T-helper 22 cell (primary cell): ENCODE data around the gene CHODL.

Source experiments
- DNase-seq: peaks from one replicate; pipeline ENCODE4 v3.0.0-alpha.2; 2020; ENCODE audit warnings: low read depth

CHODL gene, protein sequence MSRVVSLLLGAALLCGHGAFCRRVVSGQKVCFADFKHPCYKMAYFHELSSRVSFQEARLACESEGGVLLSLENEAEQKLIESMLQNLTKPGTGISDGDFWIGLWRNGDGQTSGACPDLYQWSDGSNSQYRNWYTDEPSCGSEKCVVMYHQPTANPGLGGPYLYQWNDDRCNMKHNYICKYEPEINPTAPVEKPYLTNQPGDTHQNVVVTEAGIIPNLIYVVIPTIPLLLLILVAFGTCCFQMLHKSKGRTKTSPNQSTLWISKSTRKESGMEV

DNA sequence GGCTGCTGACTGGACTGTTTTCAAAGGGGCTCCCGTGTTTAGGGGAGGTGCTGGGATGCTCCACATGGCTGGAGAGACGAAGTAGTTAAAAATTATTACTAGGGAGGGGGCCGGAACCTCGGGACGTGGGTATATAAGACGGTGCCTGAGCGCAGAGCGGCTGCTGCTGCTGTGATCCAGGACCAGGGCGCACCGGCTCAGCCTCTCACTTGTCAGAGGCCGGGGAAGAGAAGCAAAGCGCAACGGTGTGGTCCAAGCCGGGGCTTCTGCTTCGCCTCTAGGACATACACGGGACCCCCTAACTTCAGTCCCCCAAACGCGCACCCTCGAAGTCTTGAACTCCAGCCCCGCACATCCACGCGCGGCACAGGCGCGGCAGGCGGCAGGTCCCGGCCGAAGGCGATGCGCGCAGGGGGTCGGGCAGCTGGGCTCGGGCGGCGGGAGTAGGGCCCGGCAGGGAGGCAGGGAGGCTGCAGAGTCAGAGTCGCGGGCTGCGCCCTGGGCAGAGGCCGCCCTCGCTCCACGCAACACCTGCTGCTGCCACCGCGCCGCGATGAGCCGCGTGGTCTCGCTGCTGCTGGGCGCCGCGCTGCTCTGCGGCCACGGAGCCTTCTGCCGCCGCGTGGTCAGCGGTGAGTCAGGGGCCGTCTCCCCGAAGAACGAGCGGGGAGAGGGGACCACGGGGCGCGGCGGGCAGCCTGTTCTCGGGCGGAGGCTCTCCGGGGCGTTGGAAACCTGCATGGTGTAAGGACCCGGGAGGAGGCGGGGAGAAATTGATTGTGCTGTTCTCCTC lies at the start of gene CHODL:
TSS of gene CHODL (plus strand) at position 163 of the 793 bp plus-strand sequence. CDS start at position 554, 391 bp downstream.
- no peak for DNase-seq

DNA sequence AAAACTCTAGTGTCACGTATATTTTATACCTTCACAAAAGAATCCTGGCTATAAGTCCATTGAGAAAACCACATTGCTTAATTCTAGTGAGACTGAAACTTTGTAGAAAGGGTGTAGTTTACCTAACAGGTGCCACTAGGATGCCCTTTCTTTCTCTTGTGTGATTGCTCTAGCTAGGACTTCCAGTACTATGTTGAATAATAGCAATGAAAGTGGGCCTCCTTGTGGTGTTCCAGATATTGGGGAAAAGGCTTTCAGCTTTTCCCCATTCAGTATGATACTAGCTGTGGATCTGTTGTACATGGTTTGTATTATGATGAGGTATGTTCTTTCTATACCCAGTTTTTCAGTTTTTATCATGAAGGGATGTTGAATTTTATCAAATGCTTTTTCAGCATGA lies 39.7 kb upstream of the CHODL start:
- no peak for DNase-seq

DNA sequence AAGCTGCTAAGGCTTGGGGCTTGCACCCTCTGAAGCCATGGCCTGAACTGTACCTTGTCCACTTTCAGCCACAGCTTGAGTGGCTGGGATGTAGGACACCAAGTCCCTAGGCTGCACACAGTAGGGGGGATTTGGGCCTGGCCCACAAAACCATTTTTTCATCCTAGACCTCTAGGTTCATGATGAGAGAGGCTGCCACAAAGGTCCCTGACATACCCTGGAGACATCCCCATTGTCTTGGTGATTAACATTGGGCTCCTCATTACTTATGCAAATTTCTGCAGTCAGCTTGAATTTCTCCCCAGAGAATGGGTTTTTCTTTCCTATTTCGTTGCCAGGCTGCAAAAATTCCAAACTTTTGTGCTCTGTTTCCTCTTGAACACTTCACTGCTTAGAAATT lies 26.3 kb upstream of the CHODL start:
- no peak for DNase-seq

DNA sequence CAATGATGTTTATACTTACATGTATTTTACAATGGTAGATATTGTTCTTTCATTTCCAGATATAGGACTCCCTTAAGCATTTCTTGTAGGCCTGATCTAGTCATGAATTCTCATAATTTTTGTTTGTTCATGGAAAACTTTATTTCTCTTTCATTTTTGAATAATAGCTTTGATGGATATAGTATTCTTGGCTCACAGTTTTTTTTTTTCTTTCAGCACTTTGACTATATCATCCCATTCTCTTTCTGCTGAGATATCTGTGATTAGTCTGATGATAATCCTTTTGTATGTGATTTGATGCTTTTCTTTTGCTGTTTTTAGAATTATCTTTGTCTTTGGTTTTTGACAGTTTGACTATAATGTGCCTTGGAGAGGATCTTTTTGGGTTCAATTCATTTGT lies 24.1 kb upstream of the CHODL start:
- DNase-seq = no peak

DNA sequence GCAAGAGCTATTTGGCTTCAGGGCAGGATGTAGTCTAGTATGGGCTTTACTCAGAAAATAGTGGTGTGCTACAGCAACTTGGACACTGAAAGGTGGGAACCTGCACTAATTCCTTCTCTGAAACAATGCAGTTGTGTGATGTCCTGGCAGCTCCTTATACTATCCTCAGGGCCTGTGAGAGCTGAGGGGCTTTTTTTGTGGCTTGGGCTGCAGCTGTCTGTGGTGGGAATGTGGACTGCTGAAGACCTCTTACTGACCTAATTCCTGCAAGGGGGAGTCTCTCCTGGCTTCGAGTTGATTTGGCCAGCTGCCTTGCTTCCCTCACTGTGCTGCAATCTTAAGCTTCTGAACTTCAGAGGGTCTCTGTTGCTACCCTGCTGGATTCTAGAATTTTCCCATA lies 22.3 kb upstream of the CHODL start:
- DNase-seq = no peak

DNA sequence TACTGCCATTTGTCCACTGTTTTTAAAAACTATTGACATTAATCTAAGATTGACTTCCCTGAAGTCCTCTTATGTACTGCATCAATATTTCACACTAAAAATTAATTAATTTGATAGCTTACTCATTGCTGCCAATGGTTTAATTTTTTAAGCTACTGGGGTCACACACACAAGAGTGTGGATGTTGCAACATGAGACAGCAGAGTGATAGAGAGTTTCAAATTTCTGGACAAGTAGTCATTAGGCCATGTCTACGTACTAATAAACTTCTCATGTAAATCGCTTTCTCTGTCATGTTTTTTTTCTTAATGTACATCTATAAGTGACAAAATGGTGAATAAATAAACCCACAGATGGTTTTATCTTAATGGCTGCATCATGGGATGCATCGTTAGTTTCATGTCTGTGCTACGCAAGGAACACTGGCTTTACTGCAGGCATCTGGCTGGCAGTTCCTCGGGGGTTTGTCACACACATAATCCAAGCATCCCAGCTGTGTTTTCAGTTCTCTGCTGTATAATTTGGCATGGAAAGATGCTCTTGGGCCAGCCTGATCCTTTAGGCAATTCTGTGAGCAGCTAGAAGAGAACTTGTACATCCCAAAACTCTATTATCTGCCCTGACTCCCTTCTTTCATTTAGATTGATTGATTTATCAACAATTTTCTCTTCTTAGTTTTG lies 16.4 kb upstream of the CHODL start:
- no peak for DNase-seq

DNA sequence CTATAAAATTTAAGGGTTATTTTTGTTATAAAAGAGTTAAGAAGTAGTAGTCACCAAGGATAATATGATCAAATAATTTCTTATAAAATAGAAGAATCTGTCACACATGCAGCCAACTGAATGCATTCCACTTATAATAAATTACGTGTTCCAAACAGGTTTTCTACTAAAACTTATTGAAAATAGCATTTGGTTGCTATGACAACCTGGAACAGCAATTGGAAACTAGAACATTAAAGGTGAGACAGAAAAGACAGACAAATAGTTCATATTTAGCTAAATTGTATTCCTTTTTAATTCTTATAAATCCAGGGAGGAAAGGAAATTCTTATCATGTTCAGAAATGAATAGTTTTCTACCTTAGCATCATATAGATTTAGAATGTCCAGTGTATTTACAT lies 9.1 kb upstream of the CHODL start:
- DNase-seq = no peak

DNA sequence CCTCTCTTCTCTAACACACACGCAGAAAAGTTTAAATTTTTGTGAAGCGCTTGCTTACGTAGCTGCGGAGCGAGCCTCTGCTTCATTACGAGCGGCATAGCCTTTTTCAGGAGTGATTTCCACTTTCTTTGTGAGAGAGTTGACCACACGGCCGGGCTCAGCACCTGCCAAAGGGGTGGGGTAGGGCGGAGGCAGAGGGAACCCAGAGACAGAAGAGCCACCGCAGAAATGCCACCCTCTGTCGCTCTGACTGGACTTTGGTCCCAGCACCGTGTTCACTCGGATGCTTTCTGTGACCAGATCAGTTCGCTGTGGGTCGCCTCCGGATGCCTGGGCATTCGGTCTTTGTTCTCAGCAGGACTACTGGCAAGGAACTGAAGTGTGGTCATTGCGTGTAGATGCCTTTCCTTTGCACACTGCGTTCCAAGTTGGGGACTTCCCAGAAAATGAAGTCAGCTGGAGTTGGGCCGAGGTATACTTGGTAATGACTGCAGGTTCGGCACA lies 883 bp downstream of the CHODL start:
- DNase-seq = no peak

DNA sequence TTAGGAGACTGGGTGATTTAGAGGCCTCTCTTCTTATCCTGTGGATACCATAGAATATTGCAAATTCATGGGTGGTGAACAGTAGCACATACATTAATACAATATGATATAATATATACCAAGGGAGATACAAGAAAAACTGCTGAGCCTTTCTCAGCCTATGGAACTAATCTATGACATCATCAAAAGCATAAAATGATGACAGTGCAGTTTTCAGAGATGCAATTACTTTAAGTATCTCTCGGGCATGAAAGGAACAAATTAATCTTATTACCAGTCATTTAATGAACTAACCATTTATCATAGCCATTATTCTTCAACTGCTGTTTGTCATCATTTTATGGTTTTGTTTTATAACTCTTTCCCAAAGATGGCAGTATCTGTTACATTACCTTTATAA lies 3.5 kb downstream of the CHODL start:
- no peak for DNase-seq

DNA sequence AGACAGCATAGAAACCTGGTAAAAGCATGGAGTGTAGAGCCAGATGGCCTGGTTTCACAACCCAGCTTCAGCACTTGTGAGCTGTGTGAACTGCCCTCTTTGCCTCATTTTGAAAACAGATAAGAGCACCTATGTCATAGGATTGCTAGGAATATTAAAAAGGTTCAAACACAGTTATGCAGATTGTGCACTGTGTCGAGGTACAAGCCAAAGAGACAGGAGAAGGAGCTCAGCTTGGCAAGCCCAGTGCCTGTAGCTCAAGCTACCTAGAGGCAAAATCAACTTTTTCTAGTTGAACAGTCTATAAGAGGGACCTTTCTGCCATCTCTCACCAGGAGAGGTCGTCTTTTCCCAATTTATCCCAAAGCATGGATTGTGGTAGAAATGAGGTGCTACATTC lies 5.0 kb downstream of the CHODL start:
- no peak for DNase-seq

DNA sequence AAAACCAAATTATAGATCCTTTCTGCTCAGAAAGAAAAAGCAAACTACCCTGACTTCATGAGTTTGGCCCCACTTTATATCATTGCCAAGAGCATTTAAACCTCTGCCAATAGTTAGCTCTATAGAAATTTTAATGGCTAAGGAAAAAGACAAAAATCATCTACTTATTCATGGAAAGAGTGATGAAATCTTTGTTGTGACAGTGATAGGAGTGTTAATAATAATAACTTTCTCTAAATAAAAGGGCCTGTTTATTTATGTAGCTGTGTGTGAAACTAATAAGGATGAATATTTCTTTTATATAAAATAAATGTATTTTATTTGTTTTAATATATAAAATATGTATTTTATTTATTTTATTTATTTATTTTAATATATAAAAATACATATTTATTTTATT lies 6.4 kb downstream of the CHODL start:
- no peak for DNase-seq

DNA sequence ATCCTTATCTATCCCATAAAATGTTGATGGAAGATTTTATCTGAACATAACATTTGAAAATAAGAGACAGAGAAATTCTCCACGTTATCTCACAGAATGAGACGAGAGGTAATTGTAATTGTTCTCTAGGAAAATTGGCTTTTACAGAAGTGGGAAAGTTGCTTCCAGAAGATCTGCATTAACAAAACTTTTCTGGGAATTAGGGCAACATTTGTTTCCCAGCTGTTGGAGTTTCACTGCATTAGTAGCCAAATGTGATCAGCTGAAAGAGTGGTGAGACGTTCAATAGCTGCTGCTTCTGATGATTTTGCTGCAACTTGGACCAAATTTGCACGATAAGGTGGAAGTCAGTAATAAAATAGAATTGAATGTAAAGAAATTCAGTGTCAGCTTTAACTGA lies 7.6 kb downstream of the CHODL start:
- no peak for DNase-seq

DNA sequence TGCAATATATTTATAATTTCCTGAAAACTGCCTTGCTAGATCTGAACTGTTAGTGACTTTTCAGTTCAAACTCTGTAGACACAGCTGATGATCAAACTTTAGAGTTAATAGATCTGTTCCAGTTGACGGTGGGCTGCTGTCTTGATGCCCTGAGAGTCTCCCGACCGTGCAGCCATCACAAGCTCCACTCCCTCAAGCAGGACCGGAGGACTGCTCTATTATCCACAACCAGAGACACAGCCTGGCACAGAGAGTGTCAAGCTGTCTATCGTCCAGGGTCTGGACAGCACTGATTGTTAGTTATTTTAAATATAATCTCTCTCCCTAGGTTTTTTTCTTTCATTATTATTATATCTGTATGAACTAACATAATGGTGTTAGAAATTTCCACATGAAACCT lies 8.0 kb downstream of the CHODL start:
- no peak for DNase-seq

DNA sequence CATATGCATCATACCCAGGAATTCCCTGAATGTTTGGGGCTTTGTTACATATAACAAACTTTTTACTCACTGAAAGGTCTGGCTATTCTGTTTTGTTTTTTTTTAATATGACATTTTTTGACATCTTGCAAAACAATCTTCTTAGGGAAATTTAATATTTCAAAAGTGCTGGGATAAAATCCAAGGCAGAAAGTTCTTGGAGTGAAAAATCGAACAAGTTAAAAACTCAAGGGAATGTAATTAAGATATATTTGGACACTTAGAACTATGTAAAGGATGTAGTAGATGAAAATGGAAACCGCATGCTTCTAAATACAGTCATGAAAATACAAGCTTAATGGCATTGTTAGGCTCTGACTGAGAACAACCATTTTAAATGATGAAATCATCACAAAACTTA lies 8.6 kb downstream of the CHODL start:
- DNase-seq = no peak

DNA sequence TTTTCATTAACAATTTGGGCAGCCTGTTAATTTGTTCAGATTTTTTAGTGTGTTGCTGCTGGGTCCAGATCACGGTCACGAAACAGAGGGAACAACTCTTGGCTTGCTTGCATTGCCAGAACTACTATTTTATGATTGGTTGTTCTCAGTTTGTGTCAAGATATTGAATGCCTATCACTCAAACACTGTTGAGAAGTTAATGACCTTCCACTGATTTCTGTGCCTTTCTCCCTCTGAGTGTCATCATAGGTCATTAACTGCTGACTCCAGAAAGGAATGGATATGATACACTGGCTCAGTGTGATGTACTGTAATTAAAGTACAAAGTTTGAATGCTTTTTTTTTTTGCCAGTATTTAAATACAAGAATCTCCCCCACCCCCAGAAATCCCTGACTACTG lies 9.2 kb downstream of the CHODL start:
- no peak for DNase-seq

DNA sequence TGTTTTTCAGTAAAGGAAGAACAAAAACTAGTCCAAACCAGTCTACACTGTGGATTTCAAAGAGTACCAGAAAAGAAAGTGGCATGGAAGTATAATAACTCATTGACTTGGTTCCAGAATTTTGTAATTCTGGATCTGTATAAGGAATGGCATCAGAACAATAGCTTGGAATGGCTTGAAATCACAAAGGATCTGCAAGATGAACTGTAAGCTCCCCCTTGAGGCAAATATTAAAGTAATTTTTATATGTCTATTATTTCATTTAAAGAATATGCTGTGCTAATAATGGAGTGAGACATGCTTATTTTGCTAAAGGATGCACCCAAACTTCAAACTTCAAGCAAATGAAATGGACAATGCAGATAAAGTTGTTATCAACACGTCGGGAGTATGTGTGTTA lies 21.3 kb downstream of the CHODL start:
- DNase-seq = no peak

DNA sequence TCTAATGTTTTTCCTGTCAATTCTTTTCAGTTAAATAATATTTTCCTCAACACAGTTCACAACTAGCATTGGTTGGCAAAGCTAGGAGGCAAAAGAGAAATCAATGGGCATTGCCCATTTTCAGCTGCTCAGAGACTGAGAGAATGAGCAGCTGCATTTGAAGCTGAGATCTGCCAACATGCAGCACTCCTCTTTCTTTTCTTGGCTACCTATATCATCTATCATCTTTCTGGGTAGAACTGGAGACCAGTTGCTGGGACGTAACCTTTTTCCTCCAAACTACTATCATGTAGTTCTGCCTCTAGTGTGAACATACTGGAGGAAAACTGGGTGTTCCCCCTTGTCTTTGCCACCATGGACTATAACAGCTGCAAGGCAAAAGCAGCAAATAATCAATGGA lies 22.9 kb downstream of the CHODL start:
- DNase-seq = no peak

DNA sequence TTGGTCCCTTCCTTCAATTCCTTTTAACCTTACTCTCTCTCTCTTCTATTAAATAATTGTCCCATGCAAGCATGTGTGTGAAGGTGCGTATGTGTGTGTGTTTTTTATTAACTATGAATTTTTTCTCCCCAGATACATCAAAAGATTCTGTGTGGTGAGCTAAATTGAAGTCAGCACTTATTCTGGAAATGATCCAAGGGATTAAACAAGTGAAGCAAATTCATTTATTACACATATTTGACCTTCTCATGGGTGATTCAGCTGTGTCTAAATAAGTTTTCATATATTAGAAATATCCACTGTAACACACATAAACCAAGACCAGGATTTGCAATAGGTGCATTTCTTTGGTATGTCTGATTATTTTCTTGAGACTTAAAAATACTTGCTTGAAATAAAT lies 24.3 kb downstream of the CHODL start:
- DNase-seq = no peak

DNA sequence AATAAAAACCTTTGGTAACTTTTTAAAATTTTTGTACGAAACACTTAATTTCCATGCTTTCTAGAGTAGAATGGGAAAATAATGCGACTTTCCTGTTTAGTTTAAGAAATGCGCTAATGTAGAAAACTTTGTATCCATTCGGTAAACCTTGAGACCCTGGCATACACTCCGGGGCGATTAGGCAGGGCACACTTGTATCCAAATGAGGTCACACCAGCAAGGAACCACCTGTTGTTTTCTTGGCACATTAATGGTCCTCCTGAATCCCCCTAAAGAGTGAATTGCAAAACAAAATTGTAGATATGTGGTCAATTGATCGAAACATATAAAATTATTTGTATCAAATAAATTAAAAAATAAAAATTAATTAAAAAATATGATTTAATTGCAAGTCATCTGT lies 25.2 kb downstream of the CHODL start:
- no peak for DNase-seq

DNA sequence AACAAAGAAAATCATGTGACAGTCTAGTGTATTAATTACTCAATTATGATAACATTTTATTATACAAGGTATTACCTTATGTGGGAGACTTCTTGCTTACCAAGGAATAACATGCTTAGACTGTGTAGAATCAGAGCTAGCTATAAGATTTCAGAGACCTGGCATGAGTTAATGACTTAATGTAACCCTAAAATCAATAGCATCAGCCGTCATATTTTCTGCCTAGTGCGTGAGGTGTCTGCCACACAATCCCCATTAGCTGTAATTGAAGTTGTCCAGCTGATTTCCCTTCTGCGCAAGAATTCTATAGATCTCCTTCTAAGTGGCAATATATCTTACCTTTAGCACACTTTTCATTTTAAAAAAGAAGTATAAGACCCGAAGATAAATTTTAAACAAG lies 28.8 kb downstream of the CHODL start:
- DNase-seq = no peak

DNA sequence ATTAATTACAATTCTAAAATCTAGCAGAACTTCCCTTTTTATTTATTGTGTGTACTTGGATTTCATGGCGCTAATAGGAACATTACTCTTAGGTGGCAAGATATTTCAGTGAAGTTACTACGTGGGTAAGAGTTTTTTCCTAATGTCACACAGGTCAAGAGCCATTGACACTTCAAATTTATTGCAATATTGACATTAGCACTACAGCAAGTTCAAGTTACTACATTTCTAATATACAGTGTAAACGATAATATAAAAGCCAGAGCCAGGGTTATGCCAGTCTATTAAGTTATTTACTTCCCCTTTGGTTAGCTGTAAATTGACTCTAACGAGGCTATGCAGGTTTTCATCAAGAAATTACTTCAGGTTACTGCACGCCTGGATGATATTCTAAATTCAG lies 29.7 kb downstream of the CHODL start:
- no peak for DNase-seq

DNA sequence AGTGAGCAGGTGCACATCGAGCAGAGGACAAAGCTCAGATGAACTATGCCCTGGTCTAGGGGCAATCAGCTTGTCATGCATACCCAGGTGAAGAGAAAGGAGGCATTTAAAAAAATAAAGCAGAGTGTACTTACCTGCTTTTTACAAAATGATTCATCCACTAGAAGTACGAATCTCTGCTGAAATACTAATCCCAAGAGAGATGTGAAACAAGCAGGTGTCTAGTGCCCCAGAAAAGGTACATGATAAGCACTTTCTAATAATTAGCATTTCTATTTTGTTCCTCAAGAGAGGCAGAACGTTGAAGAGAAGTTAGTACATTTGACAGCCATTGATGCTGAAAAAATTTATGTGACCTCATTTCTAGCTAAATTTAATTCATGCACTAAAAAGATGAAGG lies 31.1 kb downstream of the CHODL start:
- DNase-seq = no peak

DNA sequence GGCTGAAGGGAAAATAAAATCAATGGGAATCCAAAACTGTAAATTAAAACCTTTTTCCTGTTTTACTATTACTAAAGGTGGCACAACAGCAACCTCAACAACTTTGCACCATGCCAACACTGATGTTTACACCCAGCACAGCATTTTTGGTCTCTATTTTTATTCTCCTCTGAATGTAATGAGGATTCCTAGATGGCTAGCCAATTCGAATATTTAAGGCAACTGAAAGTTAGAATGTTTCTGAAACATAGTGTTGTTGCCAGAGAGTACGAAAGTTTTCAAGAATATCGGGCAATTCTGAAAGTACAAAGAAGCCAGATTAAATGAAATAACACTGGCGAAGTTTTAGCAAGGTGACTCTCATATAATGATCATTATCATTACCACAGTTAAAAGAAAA lies 40.7 kb downstream of the CHODL start:
- no peak for DNase-seq
